Ascending aorta (tissue), 2 donors: ENCODE measurements around the gene SFSWAP. TPM values are rescaled to one million over a fixed set of nuclear protein-coding genes. Genes with fewer than 3 reads are reported as not detected.
"Not testable (repeated sequence)": the region's sequence is repeated elsewhere in the genome, so short reads cannot be mapped to it uniquely, and the experiment has no call there.

Source experiments
- DNase-seq, 2 donors: peaks; one replicate each; pipeline ENCODE4 v3.0.0-alpha.2; 2019; ENCODE audit warnings: low spot score in 2 of 2
- H3K27ac ChIP-seq, 2 donors: fragments of 200-600 bp; sonication (generic); one replicate each; pipeline ENCODE4 v1.5.1; 2016 to 2017; ENCODE audit warnings: mild to moderate bottlenecking in 1 of 2
- H3K27me3 ChIP-seq: fragments of 200-600 bp; sonication (generic); one replicate; pipeline ENCODE4 v1.5.1; 2017
- H3K36me3 ChIP-seq, 2 donors: fragments of 200-600 bp; sonication (generic); one replicate each; pipeline ENCODE4 v1.5.1; 2016
- H3K4me1 ChIP-seq, 2 donors: fragments of 200-600 bp; sonication (generic); one replicate each; pipeline ENCODE4 v1.5.1; 2016 to 2017; ENCODE audit warnings: mild to moderate bottlenecking in 1 of 2
- H3K4me3 ChIP-seq, 2 donors: fragments of 200-600 bp; sonication (generic); one replicate each; pipeline ENCODE4 v1.5.1; 2016 to 2017; ENCODE audit warnings: mild to moderate bottlenecking in 1 of 2
- H3K9me3 ChIP-seq, 2 donors: fragments of 200-600 bp; sonication (generic); one replicate each; pipeline ENCODE4 v1.5.1; 2016
- CTCF ChIP-seq, 3 experiments: fragments of 200-600 bp in 2 of 3; fragments of 450-650 bp in 1 of 3; sonication (generic) in 2 of 3; IDR thresholded peaks; one replicate each; pipeline ENCODE4 v1.5.1; 2016 to 2019; ENCODE audit warnings: antibody characterized with exemption in 3 of 3, mild to moderate bottlenecking in 1 of 3, moderate library complexity in 1 of 3
- intact Hi-C: fragments of 100-400 bp; cut with DNase I; formaldehyde crosslinking; loops from one replicate; pipeline ENCODE4 v1.15.1; 2023
- total RNA-seq: library from RNA; depleted of rRNA; stranded (reverse); fragments of >200 nt; gene quantifications from one replicate; pipeline ENCODE4 v1.1.0, GENCODE V29; 2016

Gene SFSWAP
- total RNA-seq, 1 donor from 2014 or later, result 15.8 TPM

- no peak for DNase-seq
- Histone ChIP-seq H3K4me3 (no peak overlapping the region), H3K9me3 (peaks cover 14 to 18% of the 10 kb centered on the region in 2 donors), H3K27me3 (no peaks in the 10 kb centered on the region), H3K27ac (no peak overlapping the region), H3K4me1 (no peaks in the 10 kb centered on the region), H3K36me3 (no peaks in the 10 kb centered on the region)
- TF ChIP-seq CTCF (IDR thresholded peaks at IDR 0.05), result no peak
- intact Hi-C loops, result no loop called here
Measured at GRCh38 chr12:131700271-131700670, 10.6 kb upstream of the SFSWAP start.

GRCh38 chr12:131701705-131702572 lies 9.0 kb upstream of the SFSWAP start:
- no peak overlapping the region for H3K27ac ChIP-seq
- H3K4me3 ChIP-seq, result no peak overlapping the region
- H3K9me3 ChIP-seq, result peaks cover 14 to 18% of the 10 kb centered on the region in 2 donors
- TF ChIP-seq CTCF (IDR thresholded peaks at IDR 0.05), result no peak
- DNase-seq, result no peak
- H3K27me3 ChIP-seq, result no peaks in the 10 kb centered on the region
- intact Hi-C loops, result no loop called here
- no peaks in the 10 kb centered on the region for H3K4me1 ChIP-seq
- H3K36me3 ChIP-seq, result no peaks in the 10 kb centered on the region

GRCh38 chr12:131702573-131702877 lies 8.4 kb upstream of the SFSWAP start:
- no peak overlapping the region for H3K27ac ChIP-seq
- H3K36me3 ChIP-seq, result no peaks in the 10 kb centered on the region
- H3K27me3 ChIP-seq, result no peaks in the 10 kb centered on the region
- no peak for DNase-seq
- intact Hi-C loops, result no loop called here
- TF ChIP-seq CTCF (IDR thresholded peaks at IDR 0.05), result no peak
- no peak overlapping the region for H3K4me3 ChIP-seq
- H3K9me3 ChIP-seq, result peaks cover 14 to 18% of the 10 kb centered on the region in 2 donors
- no peaks in the 10 kb centered on the region for H3K4me1 ChIP-seq

- Histone ChIP-seq H3K36me3 (no peaks in the 10 kb centered on the region), H3K4me1 (no peaks in the 10 kb centered on the region), H3K27me3 (no peaks in the 10 kb centered on the region), H3K27ac (no peak overlapping the region), H3K9me3 (peaks cover 14 to 18% of the 10 kb centered on the region in 2 donors), H3K4me3 (no peak overlapping the region)
- intact Hi-C loops, result no loop called here
- DNase-seq, result no peak
- no peak for TF ChIP-seq CTCF (IDR thresholded peaks at IDR 0.05)
Measured at GRCh38 chr12:131703161-131703560, 7.7 kb upstream of the SFSWAP start.

- no peak for DNase-seq
- H3K4me3 ChIP-seq, result no peak overlapping the region
- intact Hi-C loops, result no loop called here
- no peaks in the 10 kb centered on the region for H3K4me1 ChIP-seq
- TF ChIP-seq CTCF (IDR thresholded peaks at IDR 0.05), result no peak
- no peaks in the 10 kb centered on the region for H3K27me3 ChIP-seq
- H3K27ac ChIP-seq, result no peak overlapping the region
- H3K9me3 ChIP-seq, result peaks cover 14 to 18% of the 10 kb centered on the region in 2 donors
- no peaks in the 10 kb centered on the region for H3K36me3 ChIP-seq
Measured at GRCh38 chr12:131704509-131704908, 6.4 kb upstream of the SFSWAP start.

GRCh38 chr12:131706709-131707108 lies 4.2 kb upstream of the SFSWAP start:
- DNase-seq, H3K4me1 ChIP-seq, intact Hi-C loops, H3K36me3 ChIP-seq, H3K27me3 ChIP-seq, H3K4me3 ChIP-seq, H3K27ac ChIP-seq: not testable (repeated sequence)
- peaks cover 14 to 18% of the 10 kb centered on the region in 2 donors for H3K9me3 ChIP-seq
